Fibroblast of lung (primary cell): Measurements from ENCODE around the gene EXOC3. TPM values are rescaled to one million over a fixed set of nuclear protein-coding genes. Genes with fewer than 3 reads are reported as not detected.

Source experiments
- DNase-seq, 2 donors: peaks; one replicate each; pipeline versions ENCODE4 v3.0.0 to v3.0.0-alpha.2; 2010; ENCODE audit warnings: low read depth in 2 of 2
- H2AFZ ChIP-seq: 2 replicates; pipeline ENCODE4 v1.5.1; 2012; ENCODE audit warnings: low read length, control low read depth, inconsistent platforms
- H3K27ac ChIP-seq: 2 replicates; pipeline ENCODE4 v1.5.1; 2011; ENCODE audit warnings: low read length, control low read depth; ENCODE audit not compliant: insufficient read depth
- H3K27me3 ChIP-seq: 2 replicates; pipeline ENCODE4 v1.5.1; 2011; ENCODE audit warnings: mild to moderate bottlenecking, low read length; ENCODE audit not compliant: control insufficient read depth, insufficient read depth
- H3K36me3 ChIP-seq: 2 replicates; pipeline ENCODE4 v1.5.1; 2011; ENCODE audit warnings: low read length; ENCODE audit not compliant: control insufficient read depth, insufficient read depth
- H3K4me1 ChIP-seq: 2 replicates; pipeline ENCODE4 v1.5.1; 2011; ENCODE audit warnings: low read length; ENCODE audit not compliant: control insufficient read depth, insufficient read depth; ENCODE audit errors: extremely low read depth
- H3K4me2 ChIP-seq: 2 replicates; pipeline ENCODE4 v1.5.1; 2011; ENCODE audit warnings: low read length, control low read depth; ENCODE audit not compliant: insufficient read depth; ENCODE audit errors: extremely low read depth
- H3K4me3 ChIP-seq, 4 experiments: fragments of 200-600 bp in 1 of 4; sonication (generic) in 1 of 4; replicated peaks in 1 of 4; 2 replicates each; pipeline ENCODE4 v1.5.1; 2011 to 2016; ENCODE audit warnings: low read length in 4 of 4, low read depth in 3 of 4, mild to moderate bottlenecking in 3 of 4, control low read depth in 2 of 4, inconsistent platforms in 1 of 4, mixed read lengths in 1 of 4; ENCODE audit not compliant: insufficient read depth in 1 of 4; ENCODE audit errors: control extremely low read depth in 1 of 4
- H3K79me2 ChIP-seq: 2 replicates; pipeline ENCODE4 v1.5.1; 2012; ENCODE audit warnings: mild to moderate bottlenecking, low read length, inconsistent platforms; ENCODE audit not compliant: control insufficient read depth, insufficient read depth
- H3K9ac ChIP-seq: 2 replicates; pipeline ENCODE4 v1.5.1; 2011; ENCODE audit warnings: mild to moderate bottlenecking, low read length, control low read depth; ENCODE audit not compliant: insufficient read depth
- H3K9me3 ChIP-seq: 2 replicates; pipeline ENCODE4 v1.5.1; 2012; ENCODE audit warnings: low read depth, low read length; ENCODE audit not compliant: control insufficient read depth, insufficient read depth
- H4K20me1 ChIP-seq: 2 replicates; pipeline ENCODE4 v1.5.1; 2011; ENCODE audit warnings: low read length; ENCODE audit not compliant: control insufficient read depth, insufficient read depth; ENCODE audit errors: extremely low read depth
- CTCF ChIP-seq, 2 donors: IDR thresholded peaks in 1 of 2; conservative IDR thresholded peaks in 1 of 2; 1 replicate in 1 of 2; 2 replicates in 1 of 2; pipeline ENCODE4 v1.5.1; 2011 to 2012; ENCODE audit warnings: low read length in 2 of 2, control low read depth in 1 of 2, inconsistent platforms in 1 of 2, low read depth in 1 of 2, mild to moderate bottlenecking in 1 of 2
- EZH2 ChIP-seq: IDR thresholded peaks from 2 replicates; pipeline ENCODE4 v1.5.1; 2012; ENCODE audit warnings: low read length, control low read depth, mild to moderate bottlenecking; ENCODE audit errors: missing control alignments
- polyA minus RNA-seq: library from RNA; depleted of rRNA, polyadenylated mRNA; stranded (reverse); fragments of >200 nt; gene quantifications from 2 replicates; pipeline ENCODE4 v1.2.3, GENCODE V29; 2011; ENCODE audit warnings: low replicate concordance
- polyA plus RNA-seq, 2 donors: library from polyadenylated mRNA; depleted of rRNA in 1 of 2; stranded (reverse) in 1 of 2; unstranded in 1 of 2; fragments of >200 nt; gene quantifications; 2 replicates each; pipeline ENCODE4 v1.2.1, GENCODE V29; 2011 to 2012; ENCODE audit warnings: missing spikeins in 1 of 2
- total RNA-seq: library from RNA; depleted of rRNA; stranded (reverse); fragments of >200 nt; gene quantifications from 2 replicates; pipeline ENCODE4 v1.2.1, GENCODE V29; 2014

Gene EXOC3
- total RNA-seq (34.5 and 36.5 TPM in 2 replicates), polyA plus RNA-seq (19.9 and 24.3 TPM in 2 replicates), polyA minus RNA-seq (38.8 and 41.0 TPM in 2 replicates)
- 36.3 and 49.1 TPM in 2 replicates for polyA plus RNA-seq (2012)

GRCh38 chr5:442335-443238 lies at the start of gene EXOC3:
Gene EXOC3, plus strand, starts transcription at chr5:443176. Its CDS starts 3,030 bp downstream, at chr5:446206.
- TF ChIP-seq EZH2 (no peak), CTCF (conservative IDR thresholded peaks at IDR 0.05 in 1 of 2, IDR thresholded peaks at IDR 0.05 in 1 of 2; ENCODE audit: low read depth in 1 of 2, low read length in 2 of 2) (no peak)
- peak; percentile 63 to 65 for DNase-seq
- H4K20me1 ChIP-seq = no peaks in the 10 kb centered on the region
- peak within 1 kb of the TSS; percentile 96 to 100 (median 98) for H3K4me3 ChIP-seq
- no peaks in the 10 kb centered on the region for H3K9me3 ChIP-seq
- H3K27me3 ChIP-seq = no peaks in the 10 kb centered on the region
- H3K9ac ChIP-seq = peak within 1 kb of the TSS; percentile 85
- peak within 1 kb of the TSS; percentile 78 for H3K27ac ChIP-seq
- H3K4me2 ChIP-seq = peak within 1 kb of the TSS; percentile 99
- peaks cover 7% of the 10 kb centered on the region for H3K4me1 ChIP-seq
- peaks cover 31% of the 10 kb centered on the region for H3K79me2 ChIP-seq
- peak within 1 kb of the TSS; percentile 65 for H2AFZ ChIP-seq
- peaks cover 10% of the 10 kb centered on the region for H3K36me3 ChIP-seq

GRCh38 chr5:393846-394275 lies 49.1 kb upstream of the EXOC3 start:
- Histone ChIP-seq H3K79me2 (peaks cover 9% of the 10 kb centered on the region), H3K4me1 (peaks cover 27% of the 10 kb centered on the region), H3K9me3 (no peaks in the 10 kb centered on the region), H3K27me3 (no peaks in the 10 kb centered on the region), H2AFZ (no peak overlapping the region), H3K9ac (no peak overlapping the region), H4K20me1 (no peaks in the 10 kb centered on the region), H3K4me3 (no peak overlapping the region), H3K36me3 (peaks cover 8% of the 10 kb centered on the region), H3K4me2 (no peak overlapping the region), H3K27ac (peak overlapping the region; percentile 94)
- DNase-seq = no peak
- TF ChIP-seq EZH2 = no peak

- H3K79me2 ChIP-seq = peaks cover 9% of the 10 kb centered on the region
- DNase-seq = no peak
- H3K4me2 ChIP-seq = peak overlapping the region; percentile 70
- no peak overlapping the region for H3K4me3 ChIP-seq
- TF ChIP-seq CTCF (conservative IDR thresholded peaks at IDR 0.05 in 1 of 2, IDR thresholded peaks at IDR 0.05 in 1 of 2; ENCODE audit: low read depth in 1 of 2, low read length in 2 of 2) (no peak), EZH2 (no peak)
- no peaks in the 10 kb centered on the region for H3K9me3 ChIP-seq
- peak overlapping the region; percentile 94 for H3K27ac ChIP-seq
- peaks cover 35% of the 10 kb centered on the region for H3K4me1 ChIP-seq
- H2AFZ ChIP-seq = no peak overlapping the region
- peaks cover 1% of the 10 kb centered on the region for H3K36me3 ChIP-seq
- H3K9ac ChIP-seq = peak overlapping the region; percentile 57
- H4K20me1 ChIP-seq = no peaks in the 10 kb centered on the region
- no peaks in the 10 kb centered on the region for H3K27me3 ChIP-seq
These were observed 48.3 kb upstream of the EXOC3 start for GRCh38 chr5:394671-395155.
